Kidney tubule cell (primary cell): ENCODE data around the gene SSBP3.
"Not testable (repeated sequence)": the region's sequence is repeated elsewhere in the genome, so short reads cannot be mapped to it uniquely, and the experiment has no call there.

ENCODE experiments used
- DNase-seq: peaks from one replicate; pipeline ENCODE4 v3.0.0-alpha.2; 2018; ENCODE audit warnings: low spot score

SSBP3 gene

GRCh38 chr1:54244655-54245054 lies 161.5 kb downstream of the SSBP3 start:
- no peak for DNase-seq

DNA sequence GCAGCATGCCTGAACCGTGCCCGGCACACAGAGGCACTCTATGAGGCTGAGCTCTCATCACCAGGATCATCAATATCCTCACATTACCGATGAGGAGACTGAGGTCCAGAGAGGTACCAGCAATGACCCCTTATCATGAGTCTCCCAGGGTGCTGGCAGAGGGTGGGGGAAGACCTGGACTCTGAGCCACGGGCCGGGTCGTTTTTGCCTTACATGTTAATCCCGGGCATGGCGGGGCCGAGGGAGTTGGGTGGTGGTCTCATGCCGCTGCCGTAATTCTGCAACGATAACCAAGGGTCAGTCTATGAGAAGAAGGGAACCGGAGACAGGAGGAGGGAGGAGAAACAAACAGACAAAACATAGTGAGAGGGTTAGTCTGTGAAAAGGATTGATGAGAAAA lies 163.2 kb downstream of the SSBP3 start:
- DNase-seq, result no peak

DNA sequence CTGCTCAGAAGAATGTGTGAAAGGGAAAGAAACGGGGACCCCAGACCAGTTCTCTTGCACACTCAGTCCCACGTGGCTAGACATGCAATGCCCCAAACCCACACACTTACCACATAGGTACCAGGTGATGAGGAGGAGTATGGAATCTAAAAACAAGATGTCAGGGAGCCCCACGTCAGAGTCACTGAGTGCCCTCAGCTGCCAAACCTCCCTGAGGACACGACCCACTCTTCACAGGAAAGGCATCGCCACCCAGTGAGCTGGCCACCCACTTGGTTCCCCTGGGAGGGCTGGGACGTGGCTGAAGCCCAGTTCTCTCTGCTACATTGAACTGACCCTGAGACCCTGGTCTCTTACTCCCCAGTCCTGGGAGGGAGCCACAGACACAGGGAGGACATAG lies 164.8 kb downstream of the SSBP3 start:
- DNase-seq, result no peak

DNA sequence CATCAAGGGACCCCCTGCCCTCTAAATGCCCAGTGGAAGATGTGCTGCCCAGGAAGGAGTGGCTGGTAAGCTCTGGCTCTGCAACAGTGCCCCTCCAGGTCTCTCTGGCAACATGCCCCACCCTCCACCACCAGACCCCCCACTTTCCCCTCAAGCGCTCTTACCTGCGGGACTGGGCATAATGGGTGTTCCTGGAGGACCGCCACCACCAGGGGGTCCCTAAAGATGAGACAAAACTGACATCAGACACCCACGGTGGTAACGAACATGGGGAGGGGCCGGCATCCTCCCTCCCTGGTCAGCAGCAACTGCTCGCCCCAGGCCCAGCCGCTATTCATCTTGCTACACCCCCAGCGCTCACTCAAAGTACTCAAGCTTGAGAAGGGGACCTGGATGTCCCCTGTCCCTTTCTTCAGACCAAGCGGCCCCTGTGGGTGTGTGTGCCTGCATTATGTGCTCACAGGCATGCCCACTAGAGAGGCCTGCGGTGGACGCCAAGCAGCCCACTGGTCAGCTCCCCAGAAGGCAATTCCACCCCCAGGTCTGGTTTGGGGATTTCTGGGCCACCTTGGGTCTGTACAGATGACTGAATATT lies 165.4 kb downstream of the SSBP3 start:
- no peak for DNase-seq

DNA sequence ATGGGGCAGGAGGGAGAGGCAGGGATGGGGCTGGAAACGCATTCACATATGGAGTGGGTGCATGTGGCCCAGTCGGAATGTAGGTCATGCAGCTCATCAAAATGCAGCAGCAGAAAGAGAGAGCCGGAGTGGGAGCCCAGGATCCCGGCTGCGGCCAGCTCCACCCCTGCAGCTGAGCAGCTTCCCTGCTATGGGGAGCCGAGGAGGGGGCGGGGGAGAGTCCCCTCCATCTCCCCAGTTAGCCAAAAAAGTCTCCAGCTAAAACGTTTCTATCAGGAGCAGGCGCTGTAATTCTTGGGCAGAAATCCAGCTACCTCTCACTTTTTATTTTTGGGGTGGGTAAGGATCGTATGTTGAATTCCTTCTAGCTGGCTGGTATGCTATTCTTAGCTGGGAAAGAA lies 166.6 kb downstream of the SSBP3 start:
- DNase-seq, result no peak

GRCh38 chr1:54239035-54239383 lies 167.2 kb downstream of the SSBP3 start:
- DNase-seq, result no peak

- DNase-seq, result no peak
Measured at GRCh38 chr1:54238353-54239034, 167.7 kb downstream of the SSBP3 start.

DNA sequence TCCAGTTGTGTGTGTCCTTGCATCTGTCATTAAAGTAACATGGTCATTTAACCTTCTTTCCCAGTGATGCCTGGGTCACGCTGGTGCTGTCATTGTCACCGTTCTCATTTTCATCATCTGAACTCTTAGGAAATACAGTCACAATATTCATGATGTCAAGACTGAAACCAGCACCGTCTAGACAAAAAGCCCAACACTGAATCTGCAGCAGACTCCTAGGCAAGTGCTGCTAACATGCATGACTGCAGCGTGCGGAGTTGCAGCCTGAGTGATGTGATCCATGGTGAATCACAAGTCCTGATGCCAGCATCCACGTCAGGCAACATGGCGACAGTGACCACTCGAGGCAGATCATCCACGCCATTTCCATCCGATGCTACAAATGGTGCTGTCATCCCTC lies 168.6 kb downstream of the SSBP3 start:
- DNase-seq, result no peak

DNA sequence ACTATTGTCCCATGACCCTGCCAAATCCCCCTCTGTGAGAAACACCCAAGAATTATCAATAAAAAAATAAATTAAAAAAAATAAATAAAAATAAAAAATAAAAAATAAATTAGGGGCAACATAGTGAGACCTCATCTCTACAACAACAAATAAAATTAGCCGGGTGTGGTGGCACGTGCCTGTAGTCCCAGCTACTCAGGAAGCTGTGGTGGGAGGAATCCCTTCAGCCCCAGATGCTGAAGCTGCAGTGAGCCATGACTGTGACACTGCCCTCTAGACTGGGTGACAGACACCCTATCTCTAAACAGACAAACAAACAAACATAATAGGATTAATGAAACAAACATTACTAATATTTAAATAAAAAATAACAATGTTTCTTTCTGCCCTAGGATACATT lies 171.9 kb downstream of the SSBP3 start:
- no peak for DNase-seq

GRCh38 chr1:54233196-54233595 lies 173.0 kb downstream of the SSBP3 start:
- not testable (repeated sequence) for DNase-seq

GRCh38 chr1:54230507-54231339 lies 175.5 kb downstream of the SSBP3 start:
- DNase-seq, result no peak

- peak; percentile 92 for DNase-seq
Measured at GRCh38 chr1:54229281-54229891, 176.8 kb downstream of the SSBP3 start.

- DNase-seq, result no peak
Measured at GRCh38 chr1:54228638-54229079, 177.5 kb downstream of the SSBP3 start.

DNA sequence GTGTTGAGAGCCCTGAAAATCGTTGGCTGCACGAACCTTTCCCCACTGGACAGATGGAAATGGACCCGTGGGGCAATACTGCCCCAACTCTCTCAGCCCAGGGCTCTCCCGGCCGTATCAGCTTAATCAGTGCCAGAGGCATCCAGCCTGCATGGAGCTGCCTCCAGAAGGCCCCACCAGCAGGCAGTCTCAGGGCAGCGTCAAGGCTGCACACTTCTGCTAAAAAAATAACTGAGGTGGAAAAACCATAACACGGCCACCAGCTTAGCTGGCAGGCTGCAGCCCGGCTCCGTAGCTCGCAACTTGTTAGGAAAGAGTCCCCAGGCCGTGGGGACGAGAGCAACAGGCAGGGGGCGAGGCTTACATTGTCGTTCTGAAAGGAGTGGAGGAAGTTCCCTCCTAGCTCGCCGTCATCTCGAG lies 178.3 kb downstream of the SSBP3 start:
- peak; percentile 47 for DNase-seq

DNA sequence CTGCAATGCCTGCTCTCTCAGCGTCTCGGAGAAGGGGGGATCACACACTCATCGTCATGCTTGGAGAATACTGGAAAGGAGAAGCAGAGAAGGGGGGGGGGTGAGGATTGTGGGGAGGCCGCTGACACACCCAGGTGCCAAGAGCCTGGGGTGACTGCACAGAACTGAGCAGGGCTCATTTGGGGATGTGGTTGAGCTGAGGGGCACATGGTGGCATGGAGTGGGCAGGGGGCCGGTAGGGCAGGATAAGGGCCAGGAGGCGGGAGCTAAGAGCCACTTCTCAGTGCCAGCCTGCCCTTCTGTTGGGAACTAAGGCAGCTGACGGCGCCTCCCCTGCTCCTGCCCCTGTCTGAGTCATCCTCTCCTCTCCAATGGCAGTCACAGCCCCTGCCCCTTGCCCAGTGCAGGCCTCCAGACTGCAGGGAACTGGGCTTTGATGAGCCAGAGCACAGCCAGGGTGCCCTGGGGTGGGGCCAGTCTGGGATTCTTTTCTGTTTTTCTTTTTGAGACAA lies 179.0 kb downstream of the SSBP3 start:
- DNase-seq, result peak; percentile 86

- DNase-seq, result no peak
Measured at GRCh38 chr1:54225986-54226559, 180.1 kb downstream of the SSBP3 start.

DNA sequence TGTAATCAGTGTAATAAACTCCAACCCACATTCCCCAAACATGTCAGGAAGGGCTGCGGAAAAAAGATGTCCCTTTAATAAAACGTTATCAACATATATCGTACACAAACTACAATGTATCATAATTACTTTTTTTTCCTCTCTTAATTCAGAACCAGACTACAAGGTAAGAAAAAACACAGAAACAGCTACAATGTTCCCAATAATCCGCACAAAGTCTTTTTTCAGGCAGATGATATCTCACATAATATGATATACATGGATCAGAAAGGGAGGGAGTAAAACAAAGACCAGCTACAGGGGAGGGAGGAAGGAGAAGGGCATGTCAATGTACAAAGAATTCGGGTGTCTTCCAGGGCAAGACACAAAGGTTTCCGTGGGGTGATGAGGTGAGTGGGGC lies 180.8 kb downstream of the SSBP3 start:
- no peak for DNase-seq

DNA sequence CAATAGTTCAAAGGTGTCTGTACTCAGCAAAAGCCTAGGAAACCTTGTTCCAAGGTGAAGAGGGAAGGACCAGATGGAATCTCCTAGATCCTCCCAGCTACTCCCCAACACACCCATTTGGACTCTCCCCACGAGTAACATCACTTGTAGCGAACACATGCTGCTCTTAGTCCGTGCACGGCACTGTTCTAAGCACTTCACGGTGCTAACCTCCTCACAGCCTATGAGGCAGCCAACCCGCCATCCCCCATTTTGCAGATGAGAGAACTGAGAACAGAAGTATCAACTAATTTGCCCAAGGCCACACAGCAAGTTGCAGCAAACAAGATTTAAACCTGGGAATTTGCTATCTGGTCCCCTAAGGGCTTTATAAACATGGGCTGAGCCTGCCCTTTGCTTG lies 182.0 kb downstream of the SSBP3 start:
- no peak for DNase-seq

GRCh38 chr1:54223441-54224202 lies 182.6 kb downstream of the SSBP3 start:
- DNase-seq, result no peak

DNA sequence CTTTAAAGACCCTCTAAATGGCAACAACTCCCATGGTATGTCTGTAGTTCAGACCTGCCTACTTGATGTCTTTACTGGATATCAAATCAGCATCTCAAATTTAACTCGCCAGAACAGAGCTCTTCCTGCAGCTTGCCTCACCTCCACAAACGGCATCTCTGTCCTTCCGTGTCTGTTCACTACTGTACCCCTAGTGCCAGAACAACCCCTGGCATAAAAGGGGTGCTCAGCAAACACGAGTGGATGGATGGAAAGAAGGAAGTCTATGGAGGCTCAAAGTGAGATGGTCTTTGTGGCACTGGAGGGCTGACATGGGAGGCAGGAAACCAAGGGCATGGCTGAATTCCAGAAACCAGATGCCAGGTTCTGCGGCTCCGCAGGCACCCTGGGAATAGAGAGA lies 183.5 kb downstream of the SSBP3 start:
- DNase-seq, result no peak

GRCh38 chr1:54221867-54222484 lies 184.2 kb downstream of the SSBP3 start:
- DNase-seq, result no peak
